GM12878 (cell line): ENCODE data around the gene TBC1D5. TPM values are rescaled to one million over a fixed set of nuclear protein-coding genes. Genes with fewer than 3 reads are reported as not detected.

ENCODE experiments used
- ATAC-seq: fragments of 200-7000 bp; cut with Tn5 transposase; 3 replicates; pipeline ENCODE4 v1.9.1; 2020; ENCODE audit warnings: mild to moderate bottlenecking, moderate library complexity
- BruUV-seq: library from RNA; stranded (reverse); fragments of 400-500 nt; replicated peaks from 2 replicates; lab custom pipeline; 2021; lab: Mats Ljungman, UMichigan
- CTCF ChIA-PET: fragments of 300-600 bp; sonication (Branson Sonifier 250); formaldehyde crosslinking; extraction: SDS; loops from one replicate; lab custom pipeline; 2021; ENCODE audit warnings: inconsistent platforms; lab: Yijun Ruan, JAX
- POLR2A ChIA-PET: fragments of 350-600 bp; formaldehyde crosslinking; extraction: SDS; loops from one replicate; lab custom pipeline; 2021; ENCODE audit warnings: inconsistent platforms; lab: Charles Lee
- RAD21 ChIA-PET: fragments of 300-600 bp; sonication (Branson Sonifier 250); formaldehyde crosslinking; loops from one replicate; lab custom pipeline; 2023; ENCODE audit warnings: antibody characterized with exemption; ENCODE audit not compliant: unreplicated experiment; lab: Charles Lee
- SMC1A ChIA-PET: fragments of 300-600 bp; sonication (Branson Sonifier 250); formaldehyde crosslinking; loops from one replicate; lab custom pipeline; 2023; ENCODE audit not compliant: unreplicated experiment, uncharacterized antibody; lab: Charles Lee
- DNase-seq: peaks from one replicate; pipeline ENCODE4 v3.0.0-alpha.2; 2011; ENCODE audit warnings: low read depth, low spot score
- FAIRE-seq: peaks from 3 replicates; lab custom pipeline; 2011; peaks lifted over from hg19 to GRCh38; lab: Jason Lieb, UNC
- H2AFZ ChIP-seq: 2 replicates; pipeline ENCODE4 v1.6.0; 2011; ENCODE audit warnings: low read depth, low read length, control low read depth; ENCODE audit not compliant: control insufficient read depth
- H3K27ac ChIP-seq: 2 replicates; pipeline ENCODE4 v1.5.1; 2011; ENCODE audit warnings: control low read depth; ENCODE audit not compliant: control insufficient read depth, insufficient read depth
- H3K27me3 ChIP-seq, 2 experiments: replicated peaks in 1 of 2; 2 replicates each; pipeline versions ENCODE4 v1.6.0 to v1.6.1; 2011; ENCODE audit warnings: low read length in 1 of 2; ENCODE audit not compliant: control insufficient read depth in 2 of 2, insufficient read depth in 2 of 2
- H3K36me3 ChIP-seq, 2 experiments: 2 replicates each; pipeline ENCODE4 v1.5.1; 2011; ENCODE audit warnings: low read length in 1 of 2; ENCODE audit not compliant: control insufficient read depth in 2 of 2, insufficient read depth in 2 of 2
- H3K4me1 ChIP-seq: 2 replicates; pipeline ENCODE4 v1.6.1; 2011; ENCODE audit warnings: mild to moderate bottlenecking, low read length, moderate library complexity, mixed read lengths; ENCODE audit not compliant: control insufficient read depth, insufficient read depth
- H3K4me2 ChIP-seq: 2 replicates; pipeline ENCODE4 v1.6.0; 2011; ENCODE audit warnings: control low read depth; ENCODE audit not compliant: control insufficient read depth, insufficient read depth
- H3K4me3 ChIP-seq: fragments of 200-600 bp; sonication (generic); 2 replicates; pipeline ENCODE4 v1.5.1; 2016
- H3K79me2 ChIP-seq: 2 replicates; pipeline ENCODE4 v1.6.0; 2011; ENCODE audit warnings: low read length; ENCODE audit not compliant: control insufficient read depth, insufficient read depth
- H3K9ac ChIP-seq: 2 replicates; pipeline ENCODE4 v1.8.0; 2011; ENCODE audit warnings: low read length, control low read depth, mixed read lengths; ENCODE audit not compliant: control insufficient read depth, insufficient read depth
- H3K9me3 ChIP-seq: replicated peaks from 3 replicates; pipeline ENCODE4 v1.5.1; 2011; ENCODE audit warnings: mild to moderate bottlenecking, low read length; ENCODE audit not compliant: control insufficient read depth, insufficient read depth
- H4K20me1 ChIP-seq: 2 replicates; pipeline ENCODE4 v1.6.0; 2011; ENCODE audit not compliant: control insufficient read depth, insufficient read depth
- ETV6 ChIP-seq, 2 experiments: fragments of 450-650 bp in 1 of 2; IDR thresholded peaks in 1 of 2; conservative IDR thresholded peaks in 1 of 2; 2 replicates each; pipeline ENCODE4 v1.6.1; 2014; ENCODE audit warnings: antibody characterized with exemption in 1 of 2, borderline replicate concordance in 1 of 2, low read depth in 1 of 2, mild to moderate bottlenecking in 1 of 2, moderate library complexity in 1 of 2
- HCFC1 ChIP-seq: fragments of 150-350 bp; IDR thresholded peaks from 2 replicates; pipeline ENCODE4 v1.6.1; 2014; ENCODE audit warnings: low read length
- IKZF1 ChIP-seq: fragments of 450-650 bp; conservative IDR thresholded peaks from 2 replicates; pipeline ENCODE4 v1.6.1; 2017; ENCODE audit warnings: antibody characterized with exemption, mild to moderate bottlenecking
- KLF5 ChIP-seq: fragments of 450-650 bp; IDR thresholded peaks from 2 replicates; pipeline ENCODE4 v1.6.1; 2014; ENCODE audit warnings: mild to moderate bottlenecking; ENCODE audit not compliant: partially characterized antibody
- NFIC ChIP-seq: IDR thresholded peaks from 2 replicates; pipeline ENCODE4 v1.6.1; 2012; ENCODE audit warnings: low read depth, mild to moderate bottlenecking, inconsistent platforms, low read length, moderate library complexity
- PAX5 ChIP-seq: IDR thresholded peaks from 2 replicates; pipeline ENCODE4 v1.6.1; 2011; ENCODE audit warnings: low read depth, low read length, borderline replicate concordance
- SRF ChIP-seq, 2 experiments: IDR thresholded peaks; 2 replicates each; pipeline ENCODE4 v1.6.1; 2011; ENCODE audit warnings: low read depth in 2 of 2, low read length in 2 of 2, mild to moderate bottlenecking in 1 of 2, moderate library complexity in 1 of 2
- TAF1 ChIP-seq: IDR thresholded peaks from 2 replicates; pipeline ENCODE4 v1.6.1; 2011; ENCODE audit warnings: mild to moderate bottlenecking, low read depth, low read length, borderline replicate concordance
- ZNF207 ChIP-seq: fragments of 450-650 bp; IDR thresholded peaks from 2 replicates; pipeline ENCODE4 v1.6.1; 2014; ENCODE audit warnings: antibody characterized with exemption, mild to moderate bottlenecking, borderline replicate concordance
- ZNF622 ChIP-seq: fragments of 450-650 bp; IDR thresholded peaks from 2 replicates; pipeline ENCODE4 v1.6.1; 2017; ENCODE audit warnings: mild to moderate bottlenecking, inconsistent platforms
- WGBS: methylation state at CpG from one replicate; pipeline ENCODE4 v1.1.6; 2016; ENCODE audit warnings: low lambda C conversion rate; ENCODE audit not compliant: insufficient replicate concordance, insufficient coverage; ENCODE audit errors: missing lambda C conversion rate; 5-methylcytosine and 5-hydroxymethylcytosine counted together
- in situ Hi-C: fragments of 300-500 bp; cut with MboI; formaldehyde crosslinking; loops from 9 replicates; pipeline ENCODE4 v1.14.3; 2018; ENCODE audit warnings: mixed read lengths
- intact Hi-C: fragments of 100-400 bp; cut with micrococcal nuclease; formaldehyde crosslinking; loops from one replicate; pipeline ENCODE4 v1.14.2; 2022; ENCODE audit not compliant: unreplicated experiment
- polyA plus RNA-seq, 11 experiments: library from polyadenylated mRNA; depleted of rRNA in 4 of 11; unstranded in 6 of 11; stranded (reverse) in 5 of 11; fragments of >200 nt; fragmentation: Nextera tagmentation in 4 of 11; fragmentation: Illumina TruSeq in 1 of 11; extraction: Ambion mirVana in 4 of 11; extraction: Trizol in 1 of 11; gene quantifications; 1 replicate in 1 of 11; 2 replicates in 10 of 11; pipeline versions ENCODE4 v1.2.1 to v1.2.3, GENCODE V29; 2011 to 2016; ENCODE audit warnings: inconsistent platforms in 2 of 11, missing spikeins in 2 of 11, low read depth in 1 of 11
- total RNA-seq, 4 experiments: library from RNA; depleted of rRNA in 3 of 4; stranded (reverse); fragments of >200 nt in 3 of 4; fragmentation: Illumina TruSeq in 1 of 4; extraction: Trizol in 1 of 4; gene quantifications; 2 replicates each; pipeline versions ENCODE4 v1.2.1 to v1.2.3, GENCODE V29; 2013 to 2021

TBC1D5 gene
- total and polyA plus RNA-seq, 10 of the 15 experiments (the other 5 are each of a cell fraction or from before 2014, with no cell fraction given): 5.5 to 61.0 (median 43.8) TPM

DNA sequence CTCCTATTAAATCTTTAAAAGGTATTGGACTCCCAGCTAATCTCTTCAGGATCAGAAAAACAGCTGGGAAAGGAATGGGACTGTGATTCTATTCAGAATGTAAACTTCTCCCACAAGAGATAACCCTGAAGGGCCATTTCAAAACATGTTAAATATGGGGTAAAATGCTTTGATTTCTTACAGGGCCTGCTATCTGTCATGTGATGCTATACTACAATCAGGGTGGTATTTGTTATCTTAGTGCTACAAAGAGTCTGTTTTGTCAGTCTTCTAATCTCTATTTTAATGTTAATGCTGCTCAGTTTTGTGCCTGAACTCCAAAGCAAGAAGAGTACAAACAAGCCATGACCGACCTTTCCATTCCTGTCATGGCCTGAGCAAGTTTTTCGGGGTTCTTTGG lies 186.9 kb downstream of the TBC1D5 start:
- Histone ChIP-seq H3K27me3 (no peaks in the 10 kb centered on the region), H3K36me3 (no peaks in the 10 kb centered on the region; a peak in 1 of 4 replicates), H4K20me1 (no peaks in the 10 kb centered on the region), H3K9ac (no peak overlapping the region), H2AFZ (no peak overlapping the region)
- no peak for DNase-seq
- no TSS peak for BruUV-seq
- intact Hi-C loops: no loop called here
- TF ChIP-seq KLF5: no peak
- no peak for TF ChIP-seq NFIC
- no peak for TF ChIP-seq ZNF622
- no peak for TF ChIP-seq PAX5
- no peak for TF ChIP-seq ETV6 (conservative IDR thresholded peaks at IDR 0.05 in 1 of 2, IDR thresholded peaks at IDR 0.05 in 1 of 2; ENCODE audit: borderline replicate concordance in 1 of 2, low read depth in 1 of 2)
- TF ChIP-seq, all 136 proteins: peak for 0
- CTCF ChIA-PET: interaction anchor here (2.9 kb wide), 1 partner anchor 286 kb away, joined by 9 read pairs; no protein-coding TSS in a partner anchor
- Histone ChIP-seq H3K79me2 (no peaks in the 10 kb centered on the region), H3K4me1 (no peaks in the 10 kb centered on the region), H3K4me3 (no peak overlapping the region), H3K9me3 (no peaks in the 10 kb centered on the region; the same call in 1 of the 3 replicates), H3K4me2 (no peak overlapping the region), H3K27ac (no peak overlapping the region)
- POLR2A ChIA-PET: no interaction called here
- RAD21 ChIA-PET: no interaction called here
- ATAC-seq (no peak), FAIRE-seq (peak; percentile 27)
- WGBS: 95% methylated on average over 2 of the region's 2 CpGs
- in situ Hi-C loops: no loop called here
- SMC1A ChIA-PET: no interaction called here

DNA sequence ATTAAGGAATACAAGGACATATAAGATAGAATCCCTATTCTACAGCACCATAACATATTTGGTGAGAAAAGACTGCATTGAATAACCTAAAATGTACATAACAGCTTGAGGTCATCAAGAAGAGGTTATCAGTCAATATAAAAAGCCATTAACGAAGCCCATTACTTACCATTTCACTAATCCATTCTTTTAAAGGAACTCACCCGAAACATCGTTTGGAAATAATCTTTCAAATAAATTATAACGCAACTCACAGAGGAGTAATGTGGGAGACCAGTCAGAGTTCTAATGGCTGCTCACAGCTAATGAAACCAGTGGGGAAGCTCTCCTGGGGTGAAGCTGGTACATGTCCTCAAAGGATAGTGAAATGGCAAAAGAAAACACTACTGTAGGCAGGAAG lies 188.4 kb downstream of the TBC1D5 start:
- intact Hi-C loops: loop anchor here (5.0 kb wide), 1 partner anchor 288 kb away; no protein-coding TSS in a partner anchor
- POLR2A ChIA-PET: no interaction called here

More for the DNA sequence above, 188.4 kb downstream of the TBC1D5 start:
- ChIA-PET CTCF (interaction anchor here (0.7 to 2.9 kb wide), 3 partner anchors 124 to 288 kb away, joined by 3 to 9 read pairs (median 3); no protein-coding TSS in a partner anchor), RAD21 (no interaction called here), SMC1A (interaction anchor here (1.1 kb wide), 1 partner anchor 282 kb away, joined by 3 read pairs; no protein-coding TSS in a partner anchor)
- Histone ChIP-seq H3K27me3 (no peaks in the 10 kb centered on the region), H3K4me2 (no peak overlapping the region), H3K4me3 (no peak overlapping the region), H3K36me3 (no peaks in the 10 kb centered on the region; a peak in 1 of 4 replicates), H3K9ac (no peak overlapping the region), H3K4me1 (no peaks in the 10 kb centered on the region), H2AFZ (no peak overlapping the region), H4K20me1 (no peaks in the 10 kb centered on the region), H3K9me3 (no peaks in the 10 kb centered on the region), H3K79me2 (no peaks in the 10 kb centered on the region), H3K27ac (no peak overlapping the region)
- in situ Hi-C loops: no loop called here
- DNase-seq: no peak
- BruUV-seq: no TSS peak
- TF ChIP-seq IKZF1 (no peak), SRF (IDR thresholded peaks at IDR 0.05; ENCODE audit: low read depth in 2 of 2, low read length in 2 of 2) (no peak), TAF1 (no peak), ZNF207 (no peak), HCFC1 (no peak)
- ATAC-seq: no peak
- FAIRE-seq: no peak
- WGBS: 96% methylated on average over 4 of the region's 4 CpGs
